ENCODE results near the gene PRR5. TPM values are rescaled to one million over a fixed set of nuclear protein-coding genes. Genes with fewer than 3 reads are reported as not detected.

Gene PRR5
- total and polyA plus RNA-seq, 2 of the 13 experiments (the other 11 are each of a cell fraction or from before 2014, with no cell fraction given), result 11.6 to 27.5 TPM

DNA sequence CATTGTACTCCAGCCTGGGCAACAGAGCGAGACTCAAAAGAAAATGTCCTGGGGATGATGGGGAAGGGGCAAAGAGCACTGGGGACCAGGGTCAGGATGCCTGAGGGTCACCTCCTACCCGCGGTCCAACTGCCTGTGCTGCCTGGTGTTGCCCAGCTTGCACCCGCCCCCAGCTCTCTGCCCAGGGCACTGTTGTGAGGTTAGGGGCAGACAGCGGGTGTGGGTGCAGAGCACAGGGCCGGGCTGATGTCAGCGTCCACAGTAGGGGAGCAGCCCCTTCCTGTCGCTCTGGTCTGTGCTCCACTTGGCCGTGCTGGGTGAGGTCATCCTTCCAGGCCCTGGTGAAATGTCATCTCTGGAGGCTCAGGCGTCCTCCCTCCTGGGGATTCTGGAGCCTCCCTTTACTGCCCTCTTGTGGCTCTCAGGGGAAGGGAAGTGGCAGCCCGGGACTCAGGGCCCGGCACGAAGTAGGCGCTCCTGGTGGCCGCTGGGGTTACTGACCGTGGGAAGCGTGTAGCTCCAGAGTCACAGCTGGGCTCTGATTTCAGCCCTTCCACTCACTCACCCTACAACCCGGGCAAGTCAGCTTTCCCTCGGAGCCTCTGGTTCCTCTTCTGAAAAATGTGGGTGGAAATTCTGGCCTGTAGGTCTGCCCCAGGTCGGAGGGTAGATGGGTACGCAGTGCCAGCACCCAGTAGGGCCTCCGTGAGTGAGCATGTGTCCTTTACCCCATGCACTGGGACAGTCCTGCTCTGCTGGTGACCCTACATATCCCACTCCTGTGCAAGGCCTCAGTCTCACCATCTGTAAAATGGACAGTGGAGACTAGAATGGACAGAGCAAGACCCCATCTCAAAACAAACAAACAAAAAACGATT lies 17.3 kb upstream of the PRR5 start (continued):
- no peak for TF ChIP-seq ZFP1 (CRISPR knock-in tag; IDR thresholded peaks at IDR 0.05)
- TF ChIP-seq ZNF850 (CRISPR knock-in tag; conservative IDR thresholded peaks at IDR 0.05), result no peak
- TF ChIP-seq GABPB1 (CRISPR knock-in tag; IDR thresholded peaks at IDR 0.05), result peak; percentile 60; the same call in 1 of the 2 replicates
- no peak for TF ChIP-seq HNF4G (IDR thresholded peaks at IDR 0.05; ENCODE audit: borderline replicate concordance, low read depth, low read length)
- TF ChIP-seq HNF4G (CRISPR knock-in tag; IDR thresholded peaks at IDR 0.05; ENCODE audit: borderline replicate concordance, low read depth), result no peak
- peak; percentile 93 for TF ChIP-seq ZNF629 (CRISPR knock-in tag; conservative IDR thresholded peaks at IDR 0.05)
- peak; percentile 85; the same call in 1 of the 2 replicates for TF ChIP-seq MEIS2 (CRISPR knock-in tag; IDR thresholded peaks at IDR 0.05)
- 0 out of 2 replicates have a peak, but pooled peaks have one; percentile 21 for TF ChIP-seq MTA1 (CRISPR knock-in tag; IDR thresholded peaks at IDR 0.05; ENCODE audit: borderline replicate concordance)

GRCh38 chr22:44685384-44686056 lies 16.5 kb upstream of the PRR5 start:
- no peak overlapping the region for H2AFZ ChIP-seq (ENCODE audit: low read length)
- no peak for DNase-seq (ENCODE audit: low spot score)
- intact Hi-C loops (cut with micrococcal nuclease; ENCODE audit: unreplicated experiment), result no loop called here
- in situ Hi-C loops (cut with HindIII; ENCODE audit: extremely low pct_ligation_motif_present, low pct_unique_long_range_greater_than_20kb), result no loop called here
- H4K20me1 ChIP-seq (ENCODE audit: insufficient read depth, low read length), result peaks cover 3% of the 10 kb centered on the region
- H3K36me3 ChIP-seq (replicated peaks in 1 of 2; ENCODE audit: control insufficient read depth in 1 of 2, insufficient read depth in 2 of 2, low read length in 2 of 2), result peaks cover 3 to 4% of the 10 kb centered on the region in 2 experiments; a peak in 2 of 5 replicates
- H3K27ac ChIP-seq (ENCODE audit: extremely low read length, insufficient read depth, low read length), result no peak overlapping the region
- H3K9me3 ChIP-seq (ENCODE audit: low read length), result no peaks in the 10 kb centered on the region
- no peak overlapping the region for H3K4me3 ChIP-seq (replicated peaks in 1 of 3; ENCODE audit: insufficient read depth in 1 of 3, low read depth in 2 of 3, low read length in 3 of 3)
- peaks cover 59% of the 10 kb centered on the region for H3K4me1 ChIP-seq (ENCODE audit: insufficient read depth, low read length)
- H3K4me2 ChIP-seq (ENCODE audit: low read depth, low read length), result no peak overlapping the region
- no peak overlapping the region for H3K9ac ChIP-seq (ENCODE audit: insufficient read depth, low read depth, low read length)
- TSS peak; percentile 19 for BruUV-seq (replicated peaks)
- no peak for FAIRE-seq
- WGBS (ENCODE audit: low lambda C conversion rate), result 82% methylated on average over 11 of the region's 11 CpGs
- peak; percentile 7; the same call in 2 of the 3 replicates for ATAC-seq
- CTCF ChIA-PET (ENCODE audit: low intra/inter-chr PET ratio, low total read pairs), result interaction anchor here (1.0 to 1.6 kb wide), 5 partner anchors 10 to 50 kb away, joined by 4 to 10 read pairs (median 4); no protein-coding TSS in a partner anchor
- POLR2A ChIA-PET, result interaction anchor here (1.2 to 1.4 kb wide), 2 partner anchors 8 to 9 kb away, joined by 5 to 9 read pairs; no protein-coding TSS in a partner anchor
- peaks cover 39% of the 10 kb centered on the region for H3K79me2 ChIP-seq (ENCODE audit: insufficient read depth, low read length)
- H3K27me3 ChIP-seq (ENCODE audit: control insufficient read depth in 1 of 2, insufficient read depth in 2 of 2, low read length in 2 of 2), result no peaks in the 10 kb centered on the region; a peak in 1 of 5 replicates
- TF ChIP-seq PAWR (CRISPR knock-in tag; IDR thresholded peaks at IDR 0.05; ENCODE audit: borderline replicate concordance), result no peak
- TF ChIP-seq ZBTB37 (CRISPR knock-in tag; IDR thresholded peaks at IDR 0.05), result no peak
- TF ChIP-seq, protein P1, sequence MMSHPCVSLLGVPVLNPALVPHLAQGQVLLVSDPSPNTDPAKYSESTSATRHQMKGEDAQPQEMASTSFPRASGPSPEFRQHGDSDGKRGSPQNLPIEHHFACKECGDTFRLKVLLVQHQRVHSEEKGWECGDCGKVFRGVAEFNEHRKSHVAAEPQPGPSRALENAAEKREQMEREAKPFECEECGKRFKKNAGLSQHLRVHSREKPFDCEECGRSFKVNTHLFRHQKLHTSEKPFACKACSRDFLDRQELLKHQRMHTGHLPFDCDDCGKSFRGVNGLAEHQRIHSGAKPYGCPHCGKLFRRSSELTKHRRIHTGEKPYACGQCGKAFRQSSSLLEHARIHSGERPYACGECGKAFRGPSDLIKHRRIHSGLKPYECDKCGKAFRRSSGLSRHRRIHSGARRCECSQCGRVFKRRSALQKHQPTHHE (CRISPR knock-in tag; IDR thresholded peaks at IDR 0.05; ENCODE audit: borderline replicate concordance), result no peak
- TF ChIP-seq REXO4 (CRISPR knock-in tag; IDR thresholded peaks at IDR 0.05; ENCODE audit: borderline replicate concordance), result no peak
- no peak for TF ChIP-seq ZFP62 (CRISPR knock-in tag; IDR thresholded peaks at IDR 0.05)
- TF ChIP-seq ZNF280D (CRISPR knock-in tag; IDR thresholded peaks at IDR 0.05), result no peak
- TF ChIP-seq ZNF460 (CRISPR knock-in tag; IDR thresholded peaks at IDR 0.05; ENCODE audit: borderline replicate concordance), result no peak
